CD4-positive, alpha-beta T cell treated with Interferon gamma for 1 hour (primary cell): Measurements from ENCODE around the gene EDDM13.
"Not testable (repeated sequence)": the region's sequence is repeated elsewhere in the genome, so short reads cannot be mapped to it uniquely, and the experiment has no call there.

Experiments used
- DNase-seq: peaks from one replicate; pipeline ENCODE4 v3.0.0-alpha.2; 2020

Gene EDDM13

GRCh38 chr19:56295531-56296455 lies 23.2 kb downstream of the EDDM13 start:
- DNase-seq: no peak

- no peak for DNase-seq
These were observed 24.5 kb downstream of the EDDM13 start for GRCh38 chr19:56297010-56297409.

GRCh38 chr19:56299688-56300087 lies 27.1 kb downstream of the EDDM13 start:
- DNase-seq: no peak

GRCh38 chr19:56301155-56301554 lies 28.6 kb downstream of the EDDM13 start:
- DNase-seq: no peak

GRCh38 chr19:56301886-56302620 lies 29.5 kb downstream of the EDDM13 start:
- no peak for DNase-seq

GRCh38 chr19:56304243-56304642 lies 31.7 kb downstream of the EDDM13 start:
- no peak for DNase-seq

- DNase-seq: no peak
These were observed 33.5 kb downstream of the EDDM13 start for GRCh38 chr19:56306016-56306415.

- not testable (repeated sequence) for DNase-seq
These were observed 34.5 kb downstream of the EDDM13 start for GRCh38 chr19:56307062-56307461.

- no peak for DNase-seq
These were observed 36.2 kb downstream of the EDDM13 start for GRCh38 chr19:56308792-56309191.

- peak; percentile 57 for DNase-seq
These were observed 37.1 kb downstream of the EDDM13 start for GRCh38 chr19:56309511-56310185.

- DNase-seq: no peak
These were observed 37.9 kb downstream of the EDDM13 start for GRCh38 chr19:56310462-56310861.

- DNase-seq: no peak
These were observed 39.8 kb downstream of the EDDM13 start for GRCh38 chr19:56312342-56312741.

GRCh38 chr19:56312787-56313657 lies 40.5 kb downstream of the EDDM13 start:
- DNase-seq: no peak

- DNase-seq: no peak
These were observed 41.5 kb downstream of the EDDM13 start for GRCh38 chr19:56314018-56314380.

GRCh38 chr19:56314381-56315076 lies 42.0 kb downstream of the EDDM13 start, which contains the start of gene ZSCAN5A:
TSS of gene ZSCAN5A (minus strand) at chr19:56314839. CDS start at chr19:56225046, 89,793 bp downstream.
- DNase-seq: peak; percentile 96

GRCh38 chr19:56315077-56315828 lies 42.7 kb downstream of the EDDM13 start:
- DNase-seq: peak; percentile 94

GRCh38 chr19:56316728-56317127 lies 44.2 kb downstream of the EDDM13 start:
- DNase-seq: no peak

- no peak for DNase-seq
These were observed 45.2 kb downstream of the EDDM13 start for GRCh38 chr19:56317749-56318148.

GRCh38 chr19:56319991-56320390 lies 47.4 kb downstream of the EDDM13 start:
- peak; percentile 8 for DNase-seq

- DNase-seq: no peak
These were observed 48.9 kb downstream of the EDDM13 start for GRCh38 chr19:56321254-56321988.
